Renal pelvis (tissue), 4 donors: ENCODE results near the gene STOX2. TPM values are rescaled to one million over a fixed set of nuclear protein-coding genes. Genes with fewer than 3 reads are reported as not detected.

Experiments used
- DNase-seq: peaks from one replicate; pipeline ENCODE4 v3.0.0-alpha.2; 2013
- polyA plus RNA-seq, 3 donors: library from polyadenylated mRNA; unstranded; fragments of 120-200 nt; gene quantifications; one replicate each; pipeline ENCODE4 v1.2.1, GENCODE V29; 2013; ENCODE audit not compliant: insufficient read length in 3 of 3

Gene STOX2
- polyA plus RNA-seq, 3 donors = 10.0 to 13.2 (median 10.3) TPM

- DNase-seq = no peak
Observed at GRCh38 chr4:184067931-184068554, 162.9 kb downstream of the STOX2 start.

Other genes starting within 250 kb of the STOX2 start
- 10 to 100 TPM; 32.5 to 36.9 (median 33.3) TPM for gene RWDD4, start 246.1 kb upstream of the STOX2 start, polyA plus RNA-seq
- gene TRAPPC11, start 246.0 kb upstream of the STOX2 start, polyA plus RNA-seq = 10 to 100 TPM; 32.3 to 49.8 (median 44.3) TPM